SK-N-SH (cell line): ENCODE data around the gene CETP. TPM values are rescaled to one million over a fixed set of nuclear protein-coding genes. Genes with fewer than 3 reads are reported as not detected.

Source experiments
- CTCF ChIA-PET: fragments of 300-600, 350-600 bp; formaldehyde crosslinking; extraction: SDS; loops from one replicate; lab custom pipeline; 2021; lab: Yijun Ruan, JAX
- POLR2A ChIA-PET: fragments of 350-600 bp; sonication (Branson Sonifier 250); formaldehyde crosslinking; extraction: SDS; loops from one replicate; lab custom pipeline; 2020; ENCODE audit warnings: antibody characterized with exemption, inconsistent platforms; lab: Yijun Ruan, JAX
- DNase-seq: peaks from one replicate; pipeline ENCODE4 v3.0.0; 2012
- H2AFZ ChIP-seq: fragments of 200-600 bp; sonication (generic); 2 replicates; pipeline ENCODE4 v1.8.1; 2016; ENCODE audit warnings: antibody characterized with exemption, mild to moderate bottlenecking, low read depth
- H3F3A ChIP-seq: fragments of 200-600 bp; sonication (generic); replicated peaks from 2 replicates; pipeline ENCODE3; 2016; ENCODE audit warnings: antibody characterized with exemption, mild to moderate bottlenecking; ENCODE audit not compliant: insufficient read depth
- H3K27ac ChIP-seq, 2 experiments: fragments of 200-500 bp in 1 of 2; fragments of 200-600 bp in 1 of 2; sonication (Bioruptor generic) in 1 of 2; sonication (generic), shearing (Covaris generic) in 1 of 2; 2 replicates each; pipeline versions ENCODE4 v1.5.1 to v1.6.1; 2014 to 2016; ENCODE audit warnings: low read depth in 2 of 2, inconsistent platforms in 1 of 2, low read length in 1 of 2, mild to moderate bottlenecking in 1 of 2, mixed read lengths in 1 of 2
- H3K27me3 ChIP-seq: fragments of 200-600 bp; sonication (generic), shearing (Covaris generic); 2 replicates; pipeline ENCODE4 v1.6.1; 2016; ENCODE audit warnings: mixed run types; ENCODE audit not compliant: insufficient read depth
- H3K36me3 ChIP-seq, 2 experiments: fragments of 200-500 bp in 1 of 2; fragments of 200-600 bp in 1 of 2; sonication (Bioruptor generic) in 1 of 2; sonication (generic) in 1 of 2; replicated peaks in 1 of 2; 2 replicates each; pipeline versions ENCODE3 to v1.5.1; 2014 to 2016; ENCODE audit warnings: low read length in 1 of 2, mild to moderate bottlenecking in 1 of 2; ENCODE audit not compliant: insufficient read depth in 2 of 2, control insufficient read depth in 1 of 2
- H3K4me1 ChIP-seq, 2 experiments: fragments of 200-500 bp in 1 of 2; fragments of 200-600 bp in 1 of 2; sonication (Bioruptor generic) in 1 of 2; sonication (generic), shearing (Covaris generic) in 1 of 2; 2 replicates each; pipeline versions ENCODE4 v1.5.1 to v1.6.1; 2014 to 2016; ENCODE audit warnings: low read depth in 1 of 2, low read length in 1 of 2, mixed run types in 1 of 2; ENCODE audit not compliant: insufficient read depth in 2 of 2, control insufficient read depth in 1 of 2
- H3K4me2 ChIP-seq: fragments of 200-600 bp; sonication (generic), shearing (Covaris generic); 2 replicates; pipeline ENCODE4 v1.6.1; 2017; ENCODE audit warnings: mixed run types
- H3K4me3 ChIP-seq, 2 experiments: fragments of 200-500 bp in 1 of 2; fragments of 200-600 bp in 1 of 2; sonication (Bioruptor generic) in 1 of 2; sonication (generic), shearing (Covaris generic) in 1 of 2; 2 replicates each; pipeline versions ENCODE4 v1.5.1 to v1.8.1; 2014 to 2016; ENCODE audit warnings: low read depth in 2 of 2, inconsistent platforms in 1 of 2, low read length in 1 of 2, mild to moderate bottlenecking in 1 of 2, mixed read lengths in 1 of 2, moderate library complexity in 1 of 2
- H3K79me2 ChIP-seq: fragments of 200-600 bp; sonication (generic); 2 replicates; pipeline ENCODE4 v1.8.1; 2017; ENCODE audit warnings: mild to moderate bottlenecking; ENCODE audit not compliant: insufficient read depth
- H3K9ac ChIP-seq: fragments of 200-600 bp; sonication (generic); 2 replicates; pipeline ENCODE4 v1.6.1; 2017; ENCODE audit warnings: mixed run types
- H3K9me2 ChIP-seq: fragments of 200-600 bp; sonication (generic); 2 replicates; pipeline ENCODE4 v1.6.1; 2017; ENCODE audit warnings: mixed run types
- H3K9me3 ChIP-seq: fragments of 200-600 bp; sonication (generic); 2 replicates; pipeline ENCODE4 v1.6.1; 2017; ENCODE audit warnings: mixed run types, mild to moderate bottlenecking, moderate library complexity
- H4K20me1 ChIP-seq: fragments of 200-600 bp; sonication (generic); 2 replicates; pipeline ENCODE4 v1.6.1; 2017; ENCODE audit warnings: mild to moderate bottlenecking, mixed run types; ENCODE audit not compliant: insufficient read depth
- CHD2 ChIP-seq: fragments of 150-350 bp; IDR thresholded peaks from 2 replicates; pipeline ENCODE4 v1.6.1; 2018; ENCODE audit warnings: low read length; ENCODE audit not compliant: partially characterized antibody
- EP300 ChIP-seq, 2 experiments: IDR thresholded peaks; 2 replicates each; pipeline versions ENCODE4 v1.4.0 to v1.6.1; 2012; ENCODE audit warnings: borderline replicate concordance in 1 of 2, low read depth in 1 of 2, low read length in 1 of 2
- EZH2phosphoT487 ChIP-seq: fragments of 200-600 bp; sonication (generic); IDR thresholded peaks from 2 replicates; pipeline ENCODE4 v1.6.1; 2017; ENCODE audit warnings: low read depth, mixed run types, mild to moderate bottlenecking, antibody characterized with exemption, moderate library complexity, borderline replicate concordance
- FOSL2 ChIP-seq: IDR thresholded peaks from 2 replicates; pipeline ENCODE4 v1.4.0; 2012; ENCODE audit warnings: low read depth, mild to moderate bottlenecking, moderate library complexity, borderline replicate concordance
- FOXJ3 ChIP-seq: sonication (generic); formaldehyde crosslinking; IDR thresholded peaks from 2 replicates; pipeline ENCODE4 v1.5.1; 2020; ENCODE audit warnings: mild to moderate bottlenecking, missing genetic modification reagents
- FOXM1 ChIP-seq: IDR thresholded peaks from 2 replicates; pipeline ENCODE4 v1.4.0; 2012; ENCODE audit warnings: low read depth, mild to moderate bottlenecking
- GABPA ChIP-seq: IDR thresholded peaks from 2 replicates; pipeline ENCODE4 v1.4.0; 2012; ENCODE audit warnings: low read depth, mild to moderate bottlenecking
- JUND ChIP-seq: IDR thresholded peaks from 2 replicates; pipeline ENCODE4 v1.4.0; 2012
- MEF2A ChIP-seq: IDR thresholded peaks from 2 replicates; pipeline ENCODE4 v1.4.0; 2012; ENCODE audit warnings: low read depth, borderline replicate concordance
- NFIC ChIP-seq: IDR thresholded peaks from 2 replicates; pipeline ENCODE4 v1.4.0; 2012; ENCODE audit warnings: borderline replicate concordance
- POLR2AphosphoS5 ChIP-seq: IDR thresholded peaks from 2 replicates; pipeline ENCODE4 v1.6.1; 2012; ENCODE audit warnings: low read depth, low read length
- RAD21 ChIP-seq: IDR thresholded peaks from 2 replicates; pipeline ENCODE4 v1.6.1; 2012; ENCODE audit warnings: mild to moderate bottlenecking, low read length
- RFX5 ChIP-seq: IDR thresholded peaks from 2 replicates; pipeline ENCODE4 v1.6.1; 2012; ENCODE audit warnings: mild to moderate bottlenecking, improper control_type of control experiment, low read length
- RXRA ChIP-seq: IDR thresholded peaks from 2 replicates; pipeline ENCODE4 v1.4.0; 2012; ENCODE audit warnings: low read depth, mild to moderate bottlenecking, borderline replicate concordance
- SMC3 ChIP-seq: IDR thresholded peaks from 2 replicates; pipeline ENCODE4 v1.6.1; 2012; ENCODE audit warnings: low read depth, low read length, improper control_type of control experiment
- TEAD4 ChIP-seq: IDR thresholded peaks from 2 replicates; pipeline ENCODE4 v1.4.0; 2012; ENCODE audit warnings: mild to moderate bottlenecking, borderline replicate concordance; ENCODE audit not compliant: insufficient read depth
- WGBS: methylation state at CpG from one replicate; pipeline ENCODE4 v1.1.6; 2017; ENCODE audit warnings: low lambda C conversion rate; 5-methylcytosine and 5-hydroxymethylcytosine counted together
- polyA plus RNA-seq, 3 experiments: library from polyadenylated mRNA; depleted of rRNA; stranded (reverse); fragments of >200 nt; gene quantifications; 2 replicates each; pipeline ENCODE4 v1.2.3, GENCODE V29; 2012
- TF ChIP-seq, protein P1 (sequence below): fragments of 200-600 bp; sonication (generic); IDR thresholded peaks from 2 replicates; pipeline ENCODE4 v1.6.1; 2017; ENCODE audit warnings: antibody characterized with exemption, mild to moderate bottlenecking, moderate library complexity
- TF ChIP-seq, protein P2 (sequence below): IDR thresholded peaks from 2 replicates; pipeline ENCODE4 v1.4.0; 2012; ENCODE audit warnings: low read depth

The CETP gene
- polyA plus RNA-seq, 1 of the 3 experiments (the other 2 are of a cell fraction): not detected

DNA sequence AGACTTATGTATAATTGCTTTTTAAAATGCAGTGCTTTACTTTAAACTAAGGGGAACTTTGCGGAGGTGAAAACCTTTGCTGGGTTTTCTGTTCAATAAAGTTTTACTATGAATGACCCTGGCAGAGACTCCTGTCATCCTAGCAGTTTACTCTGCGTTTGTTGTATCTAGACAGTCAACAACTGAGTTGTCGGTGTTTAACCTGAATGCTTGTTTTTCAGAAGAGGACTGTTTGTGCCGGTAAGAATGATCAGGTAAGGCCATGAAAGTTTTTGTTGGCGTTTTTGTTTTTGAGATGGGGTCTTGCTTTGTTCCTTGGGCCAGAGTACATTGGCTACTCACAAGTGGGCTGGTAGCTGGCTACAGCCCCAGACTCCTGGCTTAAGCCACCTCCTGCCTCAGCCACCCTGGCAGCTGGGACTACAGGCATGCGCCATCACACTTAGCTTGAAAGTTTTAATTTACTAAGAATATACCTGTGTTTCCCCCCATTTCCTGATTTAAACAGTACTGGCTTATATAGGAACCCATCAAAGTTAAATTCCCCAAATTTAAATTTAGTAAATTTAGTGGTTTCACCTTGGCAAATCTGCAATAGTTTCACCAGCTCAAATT lies 17.9 kb upstream of the CETP start:
- POLR2A ChIA-PET: interaction anchor here (0.8 to 1.1 kb wide), 2 partner anchors 10 to 13 kb away, joined by 3 to 4 read pairs; no protein-coding TSS in a partner anchor

DNA sequence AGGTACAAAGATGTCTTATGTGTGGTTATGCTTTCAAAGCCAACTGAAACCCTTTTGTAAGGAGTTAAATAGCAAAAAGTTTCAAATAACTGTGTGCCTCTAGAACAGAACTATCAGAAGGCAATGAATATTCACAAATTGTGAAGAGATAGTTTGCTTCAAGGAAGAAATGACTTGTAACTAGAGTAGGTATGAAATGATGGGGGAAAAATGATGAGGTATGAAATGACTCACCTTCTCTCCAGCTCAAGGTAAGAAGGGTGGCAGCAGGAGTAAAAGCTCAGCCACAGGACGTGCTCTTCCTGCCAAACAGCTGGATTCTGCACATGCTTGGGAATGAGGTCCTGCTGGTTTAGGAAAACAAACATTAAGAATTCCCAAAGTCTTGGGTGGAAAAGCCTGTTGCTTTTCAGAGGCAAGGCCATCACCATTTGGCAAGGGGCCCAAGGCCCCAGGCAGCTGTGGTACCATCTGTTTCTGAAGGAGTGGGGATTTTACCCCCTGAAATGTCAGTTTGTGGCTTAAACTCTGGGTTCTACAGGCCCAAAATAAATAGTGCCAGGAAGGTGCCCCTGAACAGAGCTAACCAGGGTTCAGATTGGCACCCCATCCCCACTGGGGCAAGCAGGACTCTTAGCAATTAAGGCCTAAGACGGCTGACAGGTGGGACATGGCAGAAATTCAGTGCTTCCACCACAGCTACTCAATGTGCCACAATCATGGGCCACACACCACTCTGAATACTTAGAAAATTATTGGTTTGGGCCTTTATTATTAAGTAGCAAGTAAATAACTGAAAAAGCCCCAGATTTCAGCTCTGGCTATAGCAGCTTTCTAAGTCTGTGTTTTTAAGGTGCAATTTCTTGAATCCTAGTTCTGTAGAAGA lies 16.6 kb upstream of the CETP start:
- ChIA-PET POLR2A (interaction anchor here (1.0 to 1.4 kb wide), 2 partner anchors 12 to 14 kb away, joined by 3 to 4 read pairs; no protein-coding TSS in a partner anchor), CTCF (interaction anchor here (0.9 to 1.7 kb wide), 4 partner anchors 19 to 139 kb away, joined by 3 to 12 read pairs (median 3); no protein-coding TSS in a partner anchor)
- peaks cover 49 to 50% of the 10 kb centered on the region in 2 experiments for H3K36me3 ChIP-seq

More for the DNA sequence above, 17.9 kb upstream of the CETP start:
- no peak overlapping the region for H2AFZ ChIP-seq
- no peaks in the 10 kb centered on the region for H3K9me2 ChIP-seq
- no peak overlapping the region for H3K4me2 ChIP-seq
- no peak for DNase-seq
- H3K4me1 ChIP-seq: peaks cover 0 to 4% of the 10 kb centered on the region in 2 experiments; a peak in 1 of 4 replicates
- no peaks in the 10 kb centered on the region for H3K9me3 ChIP-seq
- no peaks in the 10 kb centered on the region for H3K27me3 ChIP-seq
- no peak overlapping the region for H3K9ac ChIP-seq
- 96% methylated on average over 6 of the region's 6 CpGs for WGBS
- TF ChIP-seq RXRA (no peak), RAD21 (no peak), NFIC (no peak), JUND (no peak), FOXM1 (no peak), TEAD4 (no peak), EZH2phosphoT487 (no peak)
- TF ChIP-seq, protein P1, sequence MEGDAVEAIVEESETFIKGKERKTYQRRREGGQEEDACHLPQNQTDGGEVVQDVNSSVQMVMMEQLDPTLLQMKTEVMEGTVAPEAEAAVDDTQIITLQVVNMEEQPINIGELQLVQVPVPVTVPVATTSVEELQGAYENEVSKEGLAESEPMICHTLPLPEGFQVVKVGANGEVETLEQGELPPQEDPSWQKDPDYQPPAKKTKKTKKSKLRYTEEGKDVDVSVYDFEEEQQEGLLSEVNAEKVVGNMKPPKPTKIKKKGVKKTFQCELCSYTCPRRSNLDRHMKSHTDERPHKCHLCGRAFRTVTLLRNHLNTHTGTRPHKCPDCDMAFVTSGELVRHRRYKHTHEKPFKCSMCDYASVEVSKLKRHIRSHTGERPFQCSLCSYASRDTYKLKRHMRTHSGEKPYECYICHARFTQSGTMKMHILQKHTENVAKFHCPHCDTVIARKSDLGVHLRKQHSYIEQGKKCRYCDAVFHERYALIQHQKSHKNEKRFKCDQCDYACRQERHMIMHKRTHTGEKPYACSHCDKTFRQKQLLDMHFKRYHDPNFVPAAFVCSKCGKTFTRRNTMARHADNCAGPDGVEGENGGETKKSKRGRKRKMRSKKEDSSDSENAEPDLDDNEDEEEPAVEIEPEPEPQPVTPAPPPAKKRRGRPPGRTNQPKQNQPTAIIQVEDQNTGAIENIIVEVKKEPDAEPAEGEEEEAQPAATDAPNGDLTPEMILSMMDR: no peak
- peaks cover 18% of the 10 kb centered on the region for H3K79me2 ChIP-seq
- H4K20me1 ChIP-seq: peaks cover 39% of the 10 kb centered on the region
- H3K36me3 ChIP-seq: peaks cover 61% of the 10 kb centered on the region in 2 experiments
- CTCF ChIA-PET: no interaction called here
- H3K27ac ChIP-seq: no peak overlapping the region
- H3K4me3 ChIP-seq: no peak overlapping the region
- H3F3A ChIP-seq: peaks cover 48% of the 10 kb centered on the region

More for the DNA sequence above, 16.6 kb upstream of the CETP start:
- no peaks in the 10 kb centered on the region for H3K9me2 ChIP-seq
- no peak overlapping the region for H3K4me2 ChIP-seq
- H3K27me3 ChIP-seq: no peaks in the 10 kb centered on the region
- H2AFZ ChIP-seq: no peak overlapping the region
- 0 out of 2 replicates have a peak, but pooled peaks cover 5% of the 10 kb centered on the region for H3K79me2 ChIP-seq
- DNase-seq: no peak
- H3K4me1 ChIP-seq: peaks cover 0 to 4% of the 10 kb centered on the region in 2 experiments; a peak in 1 of 4 replicates
- 83% methylated on average over 2 of the region's 2 CpGs for WGBS
- peaks cover 25% of the 10 kb centered on the region for H4K20me1 ChIP-seq
- H3K4me3 ChIP-seq: no peak overlapping the region
- no peak overlapping the region for H3K27ac ChIP-seq
- H3K9ac ChIP-seq: no peak overlapping the region
- no peak for TF ChIP-seq RFX5
- no peak for TF ChIP-seq RAD21
- TF ChIP-seq, protein P2, sequence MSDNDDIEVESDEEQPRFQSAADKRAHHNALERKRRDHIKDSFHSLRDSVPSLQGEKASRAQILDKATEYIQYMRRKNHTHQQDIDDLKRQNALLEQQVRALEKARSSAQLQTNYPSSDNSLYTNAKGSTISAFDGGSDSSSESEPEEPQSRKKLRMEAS: no peak
- no peak for TF ChIP-seq GABPA
- TF ChIP-seq EP300 (IDR thresholded peaks at IDR 0.05; ENCODE audit: borderline replicate concordance in 1 of 2, low read depth in 1 of 2, low read length in 1 of 2): no peak
- TF ChIP-seq FOSL2: no peak
- no peak for TF ChIP-seq RXRA
- no peak for TF ChIP-seq SMC3
- TF ChIP-seq FOXJ3 (CRISPR knock-in tag): no peak
- no peak for TF ChIP-seq FOXM1
- TF ChIP-seq EZH2phosphoT487: no peak
- no peak for TF ChIP-seq MEF2A
- TF ChIP-seq CHD2: no peak
- no peak for TF ChIP-seq POLR2AphosphoS5
- H3K9me3 ChIP-seq: no peaks in the 10 kb centered on the region
- peaks cover 48% of the 10 kb centered on the region for H3F3A ChIP-seq
